Astrocyte of the spinal cord (primary cell): ENCODE measurements around the gene MEA1.
"Not testable (repeated sequence)": the region's sequence is repeated elsewhere in the genome, so short reads cannot be mapped to it uniquely, and the experiment has no call there.

ENCODE experiments used
- DNase-seq: peaks from one replicate; pipeline ENCODE4 v3.0.0; 2011; ENCODE audit warnings: low read depth, low spot score
- H3K4me3 ChIP-seq: 2 replicates; pipeline ENCODE4 v1.5.1; 2011; ENCODE audit warnings: low read depth, mild to moderate bottlenecking, low read length, moderate library complexity
- CTCF ChIP-seq: IDR thresholded peaks from 2 replicates; pipeline ENCODE4 v1.5.1; 2012; ENCODE audit warnings: low read depth, mild to moderate bottlenecking, low read length, inconsistent platforms
- in situ Hi-C: cut with HindIII; loops from 2 replicates; pipeline ENCODE4 v1.10.0; 2017; ENCODE audit warnings: low sequenced_read_pairs

The MEA1 gene

GRCh38 chr6:43052842-43053544, 39.2 kb upstream of the MEA1 start:
- no peak for TF ChIP-seq CTCF

GRCh38 chr6:43052225-43052841, 38.6 kb upstream of the MEA1 start:
- TF ChIP-seq CTCF, result no peak
- in situ Hi-C loops, result no loop called here
- no peak for DNase-seq
- H3K4me3 ChIP-seq, result peak overlapping the region; percentile 75

More at GRCh38 chr6:43052842-43053544, 39.2 kb upstream of the MEA1 start:
- H3K4me3 ChIP-seq, result peak overlapping the region; percentile 75
- in situ Hi-C loops, result no loop called here
- DNase-seq, result peak; percentile 26

- in situ Hi-C loops, result no loop called here
- TF ChIP-seq CTCF, result no peak
- DNase-seq, result no peak
- H3K4me3 ChIP-seq, result no peak overlapping the region
Measured at GRCh38 chr6:43050981-43051380, 37.2 kb upstream of the MEA1 start.

GRCh38 chr6:43047998-43048397, 34.3 kb upstream of the MEA1 start:
- no peak for TF ChIP-seq CTCF
- no peak overlapping the region for H3K4me3 ChIP-seq
- DNase-seq, result no peak
- in situ Hi-C loops, result no loop called here

GRCh38 chr6:43045371-43045930, 31.7 kb upstream of the MEA1 start:
- TF ChIP-seq CTCF, result no peak
- no peak overlapping the region for H3K4me3 ChIP-seq
- DNase-seq, result no peak
- in situ Hi-C loops, result no loop called here

- no peak for DNase-seq
- no peak overlapping the region for H3K4me3 ChIP-seq
- in situ Hi-C loops, result no loop called here
- no peak for TF ChIP-seq CTCF
Measured at GRCh38 chr6:43043310-43043709, 29.6 kb upstream of the MEA1 start.

- DNase-seq, H3K4me3 ChIP-seq, in situ Hi-C loops: not testable (repeated sequence)
Measured at GRCh38 chr6:43041475-43041874, 27.7 kb upstream of the MEA1 start.
